Naive thymus-derived CD8-positive, alpha-beta T cell (primary cell): ENCODE measurements around the gene SPO11. TPM values are rescaled to one million over a fixed set of nuclear protein-coding genes. Genes with fewer than 3 reads are reported as not detected.

Source experiments
- ATAC-seq, 2 donors: fragments of 150-1000 bp; cut with Tn5 transposase in 1 of 2; sonication (Bioruptor Pico), chemical (Tn5 transposase) in 1 of 2; 1 replicate in 1 of 2; 2 replicates in 1 of 2; pipeline ENCODE4 v1.10.0; 2021; ENCODE audit warnings: mild to moderate bottlenecking in 2 of 2, moderate library complexity in 2 of 2
- POLR2A ChIA-PET: fragments of 350-600 bp; sonication (Branson Sonifier 250); formaldehyde crosslinking; loops from one replicate; lab custom pipeline; 2021; ENCODE audit warnings: antibody characterized with exemption; lab: Charles Lee
- DNase-seq, 10 donors: peaks; one replicate each; pipeline versions ENCODE4 v3.0.0 to v3.0.0-alpha.2; 2020 to 2022
- H3K27ac Mint-ChIP-seq, 10 donors: one replicate each; pipeline ENCODE4 v1.8.0; 2020 to 2022; ENCODE audit warnings: mild to moderate bottlenecking in 10 of 10, mixed read lengths in 10 of 10, moderate library complexity in 4 of 10, inconsistent platforms in 1 of 10
- H3K27me3 Mint-ChIP-seq, 5 donors: one replicate each; pipeline ENCODE4 v1.8.0; 2021 to 2022; ENCODE audit warnings: mixed read lengths in 5 of 5
- H3K36me3 Mint-ChIP-seq, 3 donors: one replicate each; pipeline ENCODE4 v1.8.0; 2020 to 2022; ENCODE audit warnings: mixed read lengths in 3 of 3, mild to moderate bottlenecking in 2 of 3, inconsistent platforms in 1 of 3
- H3K4me1 Mint-ChIP-seq, 4 donors: one replicate each; pipeline ENCODE4 v1.8.0; 2021 to 2022; ENCODE audit warnings: mixed read lengths in 4 of 4
- H3K4me3 Mint-ChIP-seq, 10 donors: one replicate each; pipeline ENCODE4 v1.8.0; 2020 to 2022; ENCODE audit warnings: mild to moderate bottlenecking in 10 of 10, mixed read lengths in 10 of 10, moderate library complexity in 6 of 10, inconsistent platforms in 1 of 10
- H3K9me3 Mint-ChIP-seq, 9 donors: one replicate each; pipeline ENCODE4 v1.8.0; 2020 to 2022; ENCODE audit warnings: mixed read lengths in 9 of 9, mild to moderate bottlenecking in 3 of 9, inconsistent platforms in 1 of 9, moderate library complexity in 1 of 9
- polyA plus RNA-seq, 3 donors: library from polyadenylated mRNA; unstranded; fragments of 300-500 nt; fragmentation: Illumina TruSeq; gene quantifications; one replicate each; pipeline ENCODE4 v1.2.3, GENCODE V29; 2021
- total RNA-seq, 8 experiments: library from RNA in 2 of 8; stranded (reverse) in 2 of 8; gene quantifications; one replicate each; pipeline ENCODE4 v1.2.3 and lab custom pipeline; 2021 to 2026

Gene SPO11
- total and polyA plus RNA-seq, 5 experiments from 2014 or later = not detected

- peak overlapping the region in 3 of 10 donors; percentile 29 to 66 (median 45) for H3K27ac Mint-ChIP-seq
- peaks cover 6 to 98% (median 40%) of the 10 kb centered on the region in 3 donors for H3K36me3 Mint-ChIP-seq
- DNase-seq = no peak
- peak overlapping the region in 2 of 10 donors; percentile 16 to 45 for H3K4me3 Mint-ChIP-seq
- no peaks in the 10 kb centered on the region for H3K9me3 Mint-ChIP-seq
- H3K4me1 Mint-ChIP-seq = peaks cover 25 to 39% (median 30%) of the 10 kb centered on the region in 4 donors
- POLR2A ChIA-PET = interaction anchor here (0.7 kb wide), 1 partner anchor 17 kb away, joined by 3 read pairs; no protein-coding TSS in a partner anchor
- no peak for ATAC-seq
- H3K27me3 Mint-ChIP-seq = no peaks in the 10 kb centered on the region
These were observed 43.2 kb downstream of the SPO11 start for GRCh38 chr20:57372581-57373350.

DNA sequence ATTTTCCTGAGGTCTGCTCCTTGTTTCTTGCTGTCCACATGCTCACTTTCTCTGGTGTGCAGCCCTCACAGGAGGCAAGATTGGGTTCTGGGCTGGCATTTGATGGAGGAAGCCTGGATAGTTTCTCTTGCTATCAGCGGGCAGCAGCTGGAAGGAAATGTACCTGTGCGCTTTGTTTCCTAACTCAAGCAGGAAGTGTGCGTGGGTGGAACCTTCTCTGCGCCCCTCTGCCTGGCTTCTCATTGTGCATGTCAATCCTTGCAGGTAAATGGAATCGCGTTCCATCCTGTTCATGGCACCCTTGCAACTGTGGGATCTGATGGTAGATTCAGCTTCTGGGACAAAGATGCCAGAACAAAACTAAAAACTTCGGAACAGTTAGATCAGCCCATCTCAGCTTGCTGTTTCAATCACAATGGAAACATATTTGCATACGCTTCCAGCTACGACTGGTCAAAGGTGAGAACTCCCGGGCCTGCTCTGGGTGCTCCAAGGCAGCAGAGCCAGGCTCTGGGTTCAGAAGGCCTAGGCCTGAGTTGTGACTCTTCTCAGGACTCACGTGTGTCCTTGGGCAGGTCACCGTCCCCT is 44.8 kb downstream of the SPO11 start:
- peak in 1 of 10 donors; percentile 17 for DNase-seq
- Mint-ChIP-seq H3K4me1 (peaks cover 25 to 39% (median 30%) of the 10 kb centered on the region in 4 donors), H3K36me3 (peaks cover 6 to 97% (median 36%) of the 10 kb centered on the region in 3 donors), H3K27ac (peak overlapping the region; percentile 50 to 83 (median 74)), H3K27me3 (no peaks in the 10 kb centered on the region), H3K4me3 (peak overlapping the region; percentile 10 to 69 (median 42)), H3K9me3 (no peaks in the 10 kb centered on the region)
- peak; percentile 65 to 66 for ATAC-seq
- POLR2A ChIA-PET = interaction anchor here (0.9 to 1.0 kb wide), 3 partner anchors 12 to 119 kb away, joined by 3 read pairs; no protein-coding TSS in a partner anchor

DNA sequence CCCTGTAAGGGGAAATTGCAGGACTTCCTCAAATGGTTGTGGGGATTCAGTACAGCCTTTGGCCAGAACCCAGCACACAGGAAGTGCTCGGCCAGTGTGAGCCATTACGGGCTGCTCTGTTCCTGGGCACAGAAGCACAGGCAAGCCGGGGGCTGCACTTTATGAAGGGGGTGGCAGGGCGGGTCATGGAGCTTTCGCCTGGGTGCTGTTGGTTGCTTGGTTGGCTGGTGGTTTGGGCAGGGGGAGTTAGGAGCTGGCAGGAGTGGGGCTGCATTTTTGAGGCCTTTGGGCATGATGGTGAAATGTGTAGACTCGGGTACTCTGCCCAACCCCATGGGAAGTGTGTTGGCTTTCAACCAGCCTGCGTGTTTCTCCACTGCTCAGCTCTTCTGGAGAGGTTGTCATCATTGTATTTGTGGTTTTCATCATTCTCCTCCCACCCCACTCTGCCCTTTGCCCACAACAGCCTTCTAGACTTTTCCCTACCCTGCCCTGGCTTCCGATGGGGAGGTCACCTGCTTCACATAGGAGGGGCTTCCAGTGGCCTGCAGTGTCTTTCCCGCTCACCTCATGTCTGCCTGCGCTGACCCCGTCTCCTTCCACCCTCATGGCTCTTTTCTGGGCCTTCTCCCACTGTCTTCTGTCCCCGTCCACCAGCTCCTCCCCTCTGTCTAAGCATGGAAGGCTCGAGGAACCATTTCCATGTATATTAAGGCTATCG is 45.5 kb downstream of the SPO11 start:
- no peaks in the 10 kb centered on the region for H3K27me3 Mint-ChIP-seq
- POLR2A ChIA-PET = interaction anchor here (0.9 kb wide), 2 partner anchors 13 to 23 kb away, joined by 3 read pairs; no protein-coding TSS in a partner anchor
- peaks cover 6 to 96% (median 30%) of the 10 kb centered on the region in 3 donors for H3K36me3 Mint-ChIP-seq
- no peaks in the 10 kb centered on the region for H3K9me3 Mint-ChIP-seq
- DNase-seq (no peak), ATAC-seq (no peak)
- peaks cover 25 to 39% (median 30%) of the 10 kb centered on the region in 4 donors for H3K4me1 Mint-ChIP-seq
- H3K27ac Mint-ChIP-seq = peak overlapping the region; percentile 17 to 91 (median 76)
- peak overlapping the region in 5 of 10 donors; percentile 21 to 44 (median 39) for H3K4me3 Mint-ChIP-seq

- POLR2A ChIA-PET = interaction anchor here (0.9 kb wide), 1 partner anchor 22 kb away, joined by 3 read pairs; no protein-coding TSS in a partner anchor
- no peak for ATAC-seq
- Mint-ChIP-seq H3K9me3 (no peaks in the 10 kb centered on the region), H3K36me3 (peaks cover 5 to 96% (median 23%) of the 10 kb centered on the region in 3 donors), H3K27me3 (no peaks in the 10 kb centered on the region), H3K4me3 (peak overlapping the region in 6 of 10 donors; percentile 10 to 44 (median 30)), H3K4me1 (peaks cover 22 to 39% (median 30%) of the 10 kb centered on the region in 4 donors), H3K27ac (peak overlapping the region in 8 of 10 donors; percentile 50 to 91 (median 76))
- DNase-seq = no peak
These were observed 46.1 kb downstream of the SPO11 start for GRCh38 chr20:57375652-57376230.

DNA sequence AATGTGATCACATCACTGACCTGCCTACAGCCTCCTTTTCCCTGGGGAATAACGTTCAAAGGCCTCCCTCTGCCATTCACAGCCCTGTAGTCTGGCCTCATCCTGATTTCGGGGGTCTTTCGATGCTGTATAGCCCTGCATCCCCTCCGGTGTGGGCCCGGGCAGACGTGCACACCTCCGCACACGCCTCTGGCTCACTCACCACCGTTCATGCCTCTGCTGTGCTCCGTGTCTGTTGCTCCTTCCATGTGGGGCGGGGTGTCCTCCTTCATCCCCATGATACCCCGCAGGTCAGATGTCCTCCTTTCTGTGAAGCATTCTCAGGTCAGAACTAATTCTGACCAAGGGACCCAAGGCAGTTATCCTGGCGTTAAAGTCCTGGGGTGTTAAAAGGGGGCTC is 47.7 kb downstream of the SPO11 start:
- no peaks in the 10 kb centered on the region for H3K9me3 Mint-ChIP-seq
- H3K27me3 Mint-ChIP-seq = no peaks in the 10 kb centered on the region
- peaks cover 22 to 48% (median 39%) of the 10 kb centered on the region in 4 donors for H3K4me1 Mint-ChIP-seq
- H3K4me3 Mint-ChIP-seq = no peak overlapping the region
- peaks cover 0 to 82% (median 18%) of the 10 kb centered on the region in 3 donors for H3K36me3 Mint-ChIP-seq
- DNase-seq = no peak
- POLR2A ChIA-PET = no interaction called here
- ATAC-seq = no peak
- H3K27ac Mint-ChIP-seq = peak overlapping the region in 3 of 10 donors; percentile 4 to 51 (median 6)

DNA sequence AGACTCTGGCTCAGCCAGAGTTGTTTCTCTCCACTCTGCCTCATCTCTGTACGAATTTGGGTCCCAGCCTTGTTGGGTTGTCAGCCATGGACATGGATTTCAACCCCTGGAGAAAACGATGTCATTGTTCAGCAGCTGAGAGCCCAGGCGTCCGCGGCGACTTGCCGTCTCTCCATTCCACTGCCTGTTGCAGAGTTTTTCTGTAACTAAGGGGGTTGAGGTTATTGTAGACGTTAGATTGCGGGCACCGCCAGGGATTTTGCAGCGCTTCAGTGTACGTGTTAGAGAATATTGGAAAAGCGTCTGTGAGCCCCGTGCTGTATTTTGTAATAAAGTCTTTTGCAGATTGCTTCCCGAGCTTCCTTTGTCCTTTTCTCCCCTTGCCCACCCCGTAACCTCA is 48.5 kb downstream of the SPO11 start:
- POLR2A ChIA-PET = no interaction called here
- DNase-seq (no peak), ATAC-seq (no peak)
- Mint-ChIP-seq H3K4me3 (no peak overlapping the region), H3K4me1 (peaks cover 24 to 50% (median 42%) of the 10 kb centered on the region in 4 donors), H3K27me3 (no peaks in the 10 kb centered on the region), H3K9me3 (no peaks in the 10 kb centered on the region), H3K27ac (peak overlapping the region in 1 of 10 donors; percentile 48), H3K36me3 (peaks cover 0 to 75% (median 18%) of the 10 kb centered on the region in 3 donors)

DNA sequence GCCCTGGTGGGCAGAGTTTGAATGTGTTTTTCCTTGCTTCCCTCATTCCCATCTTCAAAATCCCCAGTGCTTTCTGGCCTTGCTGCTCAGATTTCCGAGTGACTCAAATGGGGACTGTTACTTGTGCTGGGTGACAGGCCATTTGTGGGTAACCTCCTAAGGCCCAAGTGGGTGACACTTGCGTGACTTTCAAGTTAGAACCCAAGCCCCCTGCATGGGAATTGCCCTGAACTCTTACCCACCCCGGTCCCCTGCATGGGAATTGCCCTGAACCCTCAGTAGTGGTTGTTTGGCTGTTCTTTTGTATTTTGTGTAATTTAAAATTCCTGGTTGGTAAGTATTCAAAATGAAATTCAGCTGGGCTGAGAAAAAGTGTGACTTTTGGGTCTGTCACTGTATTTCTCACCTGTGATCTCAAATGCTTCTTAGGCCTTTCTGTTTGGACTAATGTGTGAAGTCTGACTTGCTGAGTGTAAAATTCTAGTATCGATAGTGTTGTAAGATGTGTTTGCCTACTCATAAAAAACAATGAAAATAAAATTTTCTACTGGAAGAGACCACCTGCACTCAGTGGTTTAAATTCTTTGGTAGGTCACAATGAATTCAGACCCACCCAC is 49.2 kb downstream of the SPO11 start:
- no peak for DNase-seq
- no peak overlapping the region for H3K4me3 Mint-ChIP-seq
- no peaks in the 10 kb centered on the region for H3K27me3 Mint-ChIP-seq
- peaks cover 23 to 44% (median 43%) of the 10 kb centered on the region in 4 donors for H3K4me1 Mint-ChIP-seq
- POLR2A ChIA-PET = interaction anchor here (1.3 kb wide), 1 partner anchor 55 kb away, joined by 3 read pairs; no protein-coding TSS in a partner anchor
- peaks cover 0 to 68% (median 13%) of the 10 kb centered on the region in 3 donors for H3K36me3 Mint-ChIP-seq
- peak overlapping the region in 3 of 10 donors; percentile 6 to 53 (median 36) for H3K27ac Mint-ChIP-seq
- H3K9me3 Mint-ChIP-seq = no peaks in the 10 kb centered on the region
- ATAC-seq = no peak

GRCh38 chr20:57379263-57379647 is 49.7 kb downstream of the SPO11 start:
- H3K4me3 Mint-ChIP-seq = no peak overlapping the region
- POLR2A ChIA-PET = interaction anchor here (1.3 to 1.5 kb wide), 3 partner anchors 11 to 120 kb away, joined by 3 to 4 read pairs (median 3); no protein-coding TSS in a partner anchor
- H3K4me1 Mint-ChIP-seq = peaks cover 21 to 43% (median 39%) of the 10 kb centered on the region in 4 donors
- no peaks in the 10 kb centered on the region for H3K27me3 Mint-ChIP-seq
- H3K36me3 Mint-ChIP-seq = peaks cover 0 to 66% (median 12%) of the 10 kb centered on the region in 3 donors
- H3K27ac Mint-ChIP-seq = peak overlapping the region in 4 of 10 donors; percentile 7 to 74 (median 54)
- no peaks in the 10 kb centered on the region for H3K9me3 Mint-ChIP-seq
- no peak for DNase-seq
- no peak for ATAC-seq

DNA sequence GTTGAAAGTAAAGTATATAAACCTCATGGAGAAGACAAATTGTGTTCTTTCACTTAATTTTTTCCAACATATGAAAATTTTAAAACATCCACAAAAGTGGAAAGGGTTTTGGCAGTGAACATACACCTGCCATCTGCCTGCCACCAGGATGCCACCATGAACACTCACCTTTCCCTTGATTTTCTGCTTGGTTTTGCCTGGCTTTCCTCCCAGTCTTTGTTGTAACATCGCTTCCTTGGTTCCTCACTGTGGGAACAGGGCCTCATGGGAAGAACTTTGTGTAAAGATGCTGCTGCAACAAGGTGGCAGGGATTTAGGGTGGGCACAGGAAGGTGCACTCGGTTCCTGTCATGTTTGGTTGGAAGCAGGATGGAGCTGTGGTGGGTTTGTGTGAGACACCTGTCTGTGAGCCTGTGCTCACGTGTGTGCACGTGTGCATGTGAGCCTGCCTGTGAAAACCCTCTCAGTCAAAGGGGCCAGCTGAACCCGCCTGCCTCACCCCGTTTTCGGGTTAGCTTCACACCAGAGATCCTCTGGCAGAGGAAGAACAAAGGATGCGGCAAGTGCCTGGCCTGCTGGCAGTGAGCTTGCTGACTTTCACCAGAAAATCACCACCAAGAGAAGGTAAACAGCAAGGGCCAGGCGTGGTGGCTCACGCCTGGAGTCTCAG is 50.6 kb downstream of the SPO11 start:
- H3K27ac Mint-ChIP-seq = peak overlapping the region in 4 of 10 donors; percentile 14 to 63 (median 50)
- no peak overlapping the region for H3K4me3 Mint-ChIP-seq
- ATAC-seq (no peak), DNase-seq (no peak)
- H3K27me3 Mint-ChIP-seq = no peaks in the 10 kb centered on the region
- no peaks in the 10 kb centered on the region for H3K9me3 Mint-ChIP-seq
- H3K4me1 Mint-ChIP-seq = peaks cover 14 to 33% (median 29%) of the 10 kb centered on the region in 4 donors
- H3K36me3 Mint-ChIP-seq = peaks cover 0 to 61% (median 7%) of the 10 kb centered on the region in 3 donors
- POLR2A ChIA-PET = interaction anchor here (1.3 to 1.6 kb wide), 4 partner anchors 10 to 119 kb away, joined by 3 to 4 read pairs (median 3); no protein-coding TSS in a partner anchor

DNA sequence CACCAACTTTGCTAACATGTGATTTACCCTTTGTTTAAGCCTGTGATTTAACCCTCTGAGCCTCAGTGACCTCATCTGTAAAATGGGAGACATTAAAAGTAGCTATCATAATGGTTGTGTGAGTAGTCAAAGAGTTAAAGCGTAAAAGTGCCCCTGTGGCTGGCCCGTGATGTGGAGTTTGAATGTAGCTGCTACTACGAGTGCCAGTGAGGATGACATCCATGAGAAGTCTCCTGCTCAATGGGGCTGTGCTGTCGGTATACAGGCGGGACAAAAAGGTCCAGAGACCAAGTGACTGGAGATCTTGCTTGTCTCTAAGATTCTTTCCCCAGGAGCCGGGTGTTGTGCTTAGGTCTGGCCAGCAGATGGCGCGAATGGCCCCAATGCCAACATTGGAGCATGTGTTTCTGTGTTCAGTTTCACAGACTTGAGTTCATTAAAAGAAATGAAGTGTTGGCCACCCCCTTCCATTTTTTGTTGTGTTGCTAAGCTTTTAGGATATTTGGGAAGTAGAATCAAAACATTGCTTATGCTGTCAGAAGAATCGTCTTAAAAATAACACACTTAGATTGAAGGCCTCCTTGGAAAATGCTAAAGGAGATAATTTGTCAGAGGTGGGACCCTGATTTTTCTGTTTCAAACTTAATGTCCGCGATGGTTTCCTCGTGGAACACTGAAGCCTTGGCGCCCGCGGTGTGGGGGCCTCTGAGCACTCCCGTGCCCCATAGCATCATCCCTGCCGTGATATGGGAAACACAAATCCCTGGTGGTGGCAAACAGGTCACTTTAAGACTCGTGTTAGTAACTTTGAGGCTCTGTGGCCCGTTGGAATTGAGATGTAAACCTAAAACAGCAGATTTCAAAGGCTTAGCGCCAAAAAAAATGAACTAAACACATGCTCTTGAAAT is 52.2 kb downstream of the SPO11 start:
- no peaks in the 10 kb centered on the region for H3K27me3 Mint-ChIP-seq
- H3K4me3 Mint-ChIP-seq = no peak overlapping the region
- no peaks in the 10 kb centered on the region for H3K9me3 Mint-ChIP-seq
- DNase-seq (peak; percentile 73 to 91 (median 84)), ATAC-seq (peak; percentile 85 to 87)
- H3K27ac Mint-ChIP-seq = peak overlapping the region in 8 of 10 donors; percentile 4 to 77 (median 44)
- POLR2A ChIA-PET = interaction anchor here (0.6 to 1.7 kb wide), 6 partner anchors 9 to 841 kb away, joined by 3 to 8 read pairs (median 4); partner anchors contain the start of gene RBM38
- H3K36me3 Mint-ChIP-seq = peaks cover 0 to 44% (median 0%) of the 10 kb centered on the region in 3 donors
- H3K4me1 Mint-ChIP-seq = peaks cover 7 to 26% (median 19%) of the 10 kb centered on the region in 4 donors
